ENCODE measurements around the gene PREB. TPM values are rescaled to one million over a fixed set of nuclear protein-coding genes. Genes with fewer than 3 reads are reported as not detected.

Gene PREB
- total RNA-seq, 2 donors from 2014 or later: 25.6 to 27.1 TPM

DNA sequence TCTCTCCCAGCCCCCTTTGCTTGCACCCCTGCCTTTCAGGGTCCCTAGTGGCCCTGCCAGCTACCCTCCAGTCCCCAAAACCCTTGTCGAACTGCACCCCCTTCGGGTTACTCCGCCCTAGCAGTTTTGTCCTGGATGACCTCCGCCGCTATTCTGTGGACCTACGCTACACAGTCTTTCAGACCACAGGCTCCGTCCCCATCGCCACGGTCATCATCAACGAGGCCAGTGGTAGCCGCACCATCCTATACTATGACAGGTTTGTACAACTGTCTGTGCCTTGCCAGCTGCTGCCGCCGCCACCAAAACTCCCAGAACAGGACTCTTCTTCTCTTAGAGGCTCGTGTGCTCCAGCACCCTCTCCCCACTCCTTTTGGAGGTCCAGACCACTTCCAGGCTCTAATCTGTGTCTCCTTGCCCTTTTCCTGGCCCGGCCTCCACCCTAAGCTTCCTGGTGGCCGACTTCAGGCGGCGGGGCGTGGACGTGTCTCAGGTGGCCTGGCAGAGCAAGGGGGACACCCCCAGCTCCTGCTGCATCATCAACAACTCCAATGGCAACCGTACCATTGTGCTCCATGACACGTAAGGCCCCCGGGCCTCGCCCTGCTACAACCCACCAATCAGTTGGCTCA lies 40.0 kb downstream of the PREB start:
- Mint-ChIP-seq H3K4me3 (no peak overlapping the region), H3K4me1 (peaks cover 2% of the 10 kb centered on the region), H3K27ac (peak overlapping the region; percentile 29)

DNA sequence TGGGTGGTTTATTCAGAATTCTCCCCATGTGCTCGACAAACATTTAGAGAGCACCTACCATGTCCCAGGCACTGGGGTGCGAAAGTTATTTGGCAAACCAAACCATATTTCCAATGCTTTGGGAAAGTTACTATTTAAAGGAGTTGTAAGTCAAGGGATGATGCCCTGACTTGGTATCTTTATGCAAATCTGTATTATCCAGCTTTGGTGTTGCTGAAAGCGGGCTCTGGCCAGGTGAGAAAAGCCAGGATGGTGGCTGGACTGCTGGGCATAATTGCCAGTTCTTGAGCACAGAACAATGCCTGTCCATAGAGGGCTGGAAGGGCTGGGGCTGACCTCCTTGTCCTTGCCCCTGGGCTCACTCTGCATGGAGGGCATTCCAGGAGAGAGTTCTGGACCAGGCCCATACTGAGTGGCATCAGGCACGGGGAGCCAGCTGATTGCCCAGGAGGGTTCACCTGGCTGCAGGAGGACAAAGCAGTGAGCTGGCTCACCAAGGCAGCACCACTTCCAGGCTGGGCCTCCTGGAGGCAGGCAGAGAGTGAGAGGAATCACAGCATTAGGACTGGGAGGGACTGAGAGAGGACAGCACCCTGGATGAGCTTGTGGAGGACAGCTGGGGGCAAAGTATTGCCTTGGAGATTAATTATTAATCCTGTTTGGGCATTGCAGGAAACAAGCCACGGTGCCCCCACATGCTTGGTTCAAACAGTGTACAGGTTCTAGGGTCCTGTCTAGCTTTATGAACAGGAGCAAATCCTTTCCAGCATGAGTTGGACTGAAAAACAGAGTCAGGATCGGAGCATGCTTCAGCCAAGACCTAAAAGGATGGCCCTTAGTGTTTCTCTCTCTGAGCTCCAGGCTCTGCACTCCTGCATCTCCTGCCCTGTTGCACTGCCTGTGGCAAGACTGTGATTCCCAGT lies 40.7 kb downstream of the PREB start:
- Mint-ChIP-seq H3K27me3 (no peaks in the 10 kb centered on the region), H3K4me3 (no peak overlapping the region), H3K36me3 (ENCODE audit: low read depth) (no peaks in the 10 kb centered on the region), H3K4me1 (peaks cover under 1% of the 10 kb centered on the region), H3K27ac (peak overlapping the region; percentile 11)
- no peak for ATAC-seq
- no peak for DNase-seq
- H3K9me3 ChIP-seq (ENCODE audit: control insufficient read depth, low read length, poor library complexity, severe bottlenecking): no peaks in the 10 kb centered on the region

More for the DNA sequence above, 40.0 kb downstream of the PREB start:
- DNase-seq (no peak), ATAC-seq (no peak)
- Mint-ChIP-seq H3K27me3 (no peaks in the 10 kb centered on the region), H3K36me3 (ENCODE audit: low read depth) (no peaks in the 10 kb centered on the region)
- H3K9me3 ChIP-seq (ENCODE audit: control insufficient read depth, low read length, poor library complexity, severe bottlenecking): no peaks in the 10 kb centered on the region

DNA sequence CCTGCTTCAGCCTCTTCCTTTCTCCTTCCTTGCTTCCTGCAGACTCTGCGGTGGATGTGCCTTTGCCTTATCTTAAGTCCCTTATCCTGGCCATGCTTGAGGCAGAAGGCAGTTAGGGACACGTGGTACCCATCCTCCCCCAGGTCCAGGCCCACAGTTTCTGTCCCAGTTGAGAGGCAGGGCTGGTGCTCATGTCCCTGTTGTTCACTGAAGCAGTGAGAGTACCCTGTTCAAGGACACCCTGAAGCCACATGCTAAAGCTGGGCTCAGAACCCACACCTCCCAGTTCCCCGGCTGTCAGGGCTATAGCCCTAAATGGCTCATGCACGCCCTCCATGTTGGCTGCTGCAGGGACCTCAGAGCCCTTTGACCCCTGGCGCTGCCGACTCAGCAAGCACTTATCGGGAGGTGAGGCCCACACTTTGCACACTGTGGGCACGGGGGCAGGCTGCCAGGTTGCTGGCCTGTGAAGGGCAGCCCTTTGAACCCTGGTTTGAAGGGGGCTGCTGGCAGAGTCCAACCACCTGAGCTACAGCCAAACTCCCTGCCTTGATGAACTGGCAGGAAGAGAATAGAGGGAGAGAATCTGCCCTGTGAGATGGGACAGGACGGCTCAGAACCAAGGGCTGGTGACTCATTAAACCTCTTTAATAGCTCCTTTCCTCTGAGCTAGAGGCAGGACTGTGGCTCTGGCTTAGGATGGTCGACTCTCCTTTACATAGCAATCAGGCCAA lies 41.6 kb downstream of the PREB start:
- no peaks in the 10 kb centered on the region for H3K9me3 ChIP-seq (ENCODE audit: control insufficient read depth, low read length, poor library complexity, severe bottlenecking)
- no peak overlapping the region for H3K4me3 Mint-ChIP-seq
- H3K36me3 Mint-ChIP-seq (ENCODE audit: low read depth): no peaks in the 10 kb centered on the region
- peak overlapping the region; percentile 32 for H3K27ac Mint-ChIP-seq
- H3K4me1 Mint-ChIP-seq: no peaks in the 10 kb centered on the region
- ATAC-seq: no peak
- no peak for DNase-seq
- H3K27me3 Mint-ChIP-seq: no peaks in the 10 kb centered on the region

DNA sequence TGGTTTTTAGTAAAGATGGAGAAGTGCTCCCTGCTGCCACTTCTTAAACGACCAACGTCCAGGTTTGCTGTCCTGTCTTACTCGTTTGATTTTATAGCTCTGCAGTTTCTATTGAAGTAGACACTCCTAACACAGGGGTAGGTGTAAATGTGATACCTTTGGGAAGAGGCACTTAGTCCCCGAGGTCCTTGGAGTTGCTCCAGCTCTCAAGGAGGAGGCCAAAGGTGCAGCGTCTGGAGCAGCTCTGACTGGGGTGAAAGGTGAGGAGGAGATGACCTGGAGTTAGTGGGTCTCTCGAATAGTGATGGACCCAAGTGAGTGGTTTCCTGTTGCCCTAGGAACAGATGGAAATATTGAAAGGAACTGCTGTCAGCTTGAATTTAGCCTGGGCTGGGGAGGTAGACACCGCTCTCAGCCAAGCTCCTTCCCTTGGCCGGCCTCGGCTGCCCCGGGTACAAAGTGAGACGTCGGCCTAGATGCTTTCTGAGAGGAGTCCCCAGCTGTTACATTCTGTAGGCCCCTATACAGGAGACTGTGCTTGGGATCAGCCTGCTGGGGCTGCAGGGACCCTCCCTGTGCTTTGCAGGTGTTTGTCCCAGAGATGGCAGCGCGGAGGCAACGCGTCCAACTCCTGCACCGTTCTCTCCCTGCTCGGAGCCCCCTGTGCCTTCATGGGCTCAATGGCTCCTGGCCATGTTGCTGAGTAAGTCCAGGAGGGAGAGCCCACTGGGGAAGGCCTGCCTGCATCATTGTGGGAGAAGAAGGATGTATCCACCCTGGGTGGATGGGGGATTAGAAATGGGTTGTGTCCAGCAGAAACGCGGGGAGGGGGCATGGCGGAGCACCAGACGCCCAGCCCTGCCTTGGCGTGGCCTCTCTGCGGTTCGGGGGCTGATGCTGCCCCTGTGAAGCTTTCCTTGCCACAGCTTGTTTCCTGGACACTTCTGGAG lies 42.4 kb downstream of the PREB start:
- Mint-ChIP-seq H3K27ac (no peak overlapping the region), H3K4me3 (no peak overlapping the region), H3K27me3 (no peaks in the 10 kb centered on the region), H3K4me1 (no peaks in the 10 kb centered on the region), H3K36me3 (ENCODE audit: low read depth) (no peaks in the 10 kb centered on the region)
- no peak for DNase-seq
- H3K9me3 ChIP-seq (ENCODE audit: control insufficient read depth, low read length, poor library complexity, severe bottlenecking): no peaks in the 10 kb centered on the region
- ATAC-seq: no peak

DNA sequence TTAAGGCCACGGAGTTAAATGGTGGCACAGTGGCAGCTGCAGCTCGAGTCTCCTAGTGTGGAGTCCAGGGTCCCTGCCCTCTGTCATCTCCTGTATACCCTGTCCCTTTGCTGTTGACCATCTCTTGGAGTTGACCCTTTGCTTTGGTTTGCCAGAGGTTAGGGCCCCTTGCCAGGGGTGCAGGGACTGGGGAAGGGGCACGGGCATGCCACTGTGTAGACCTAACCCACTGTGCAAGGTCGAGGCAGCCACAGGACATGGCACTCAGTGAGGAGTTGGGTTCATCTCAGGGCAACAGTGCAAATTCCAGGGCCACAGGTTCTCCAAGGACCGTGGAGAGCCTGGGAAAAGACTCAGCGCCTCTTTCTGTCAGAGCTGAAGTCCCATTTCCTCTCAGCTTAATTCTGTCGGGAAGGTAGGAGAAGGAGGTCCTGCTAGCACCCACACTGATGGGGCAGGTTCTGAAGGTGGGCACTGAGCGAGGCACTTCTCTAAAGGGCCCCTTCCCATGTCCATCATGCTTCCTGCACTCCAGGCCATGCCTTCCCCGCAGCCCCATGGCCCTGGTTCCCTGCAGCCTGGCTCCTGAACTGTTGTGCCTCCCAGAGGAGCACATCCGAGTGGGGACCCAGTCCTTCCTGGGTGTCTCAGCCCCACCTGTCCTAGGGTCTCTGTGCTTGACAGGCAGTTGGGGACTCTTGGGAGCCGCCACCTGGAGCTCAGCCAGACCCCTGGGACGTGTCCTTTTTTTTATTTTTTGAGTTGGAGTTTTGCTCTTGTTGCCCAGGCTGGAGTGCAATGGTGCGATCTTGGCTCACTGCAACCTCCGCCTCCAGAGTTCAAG lies 45.1 kb downstream of the PREB start:
- Mint-ChIP-seq H3K4me3 (no peak overlapping the region), H3K4me1 (peaks cover 7% of the 10 kb centered on the region), H3K36me3 (ENCODE audit: low read depth) (no peaks in the 10 kb centered on the region), H3K27me3 (no peaks in the 10 kb centered on the region), H3K27ac (no peak overlapping the region)
- ATAC-seq: no peak
- no peaks in the 10 kb centered on the region for H3K9me3 ChIP-seq (ENCODE audit: control insufficient read depth, low read length, poor library complexity, severe bottlenecking)
- no peak for DNase-seq

DNA sequence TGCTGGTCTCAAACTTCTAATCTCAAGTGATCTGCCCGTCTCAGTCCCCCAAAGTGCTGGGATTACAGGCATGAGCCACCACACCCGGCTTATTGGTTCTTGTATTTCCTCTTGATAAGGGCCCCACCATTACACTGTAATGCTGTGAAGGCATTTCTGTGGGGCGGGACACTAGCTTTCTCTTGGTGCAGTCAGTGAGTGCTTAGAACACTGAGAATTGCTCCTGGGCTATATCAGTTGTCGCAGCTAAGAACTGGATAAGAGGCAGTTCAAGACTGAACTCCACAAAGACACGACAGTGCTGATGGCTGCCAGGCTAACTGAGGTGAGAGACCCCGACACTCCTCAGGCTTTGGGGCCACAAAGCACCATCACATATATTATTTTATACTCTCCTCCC lies 45.8 kb downstream of the PREB start:
- no peaks in the 10 kb centered on the region for H3K36me3 Mint-ChIP-seq (ENCODE audit: low read depth)
- H3K27ac Mint-ChIP-seq: no peak overlapping the region
- DNase-seq: no peak
- H3K4me1 Mint-ChIP-seq: peaks cover 11% of the 10 kb centered on the region
- no peaks in the 10 kb centered on the region for H3K9me3 ChIP-seq (ENCODE audit: control insufficient read depth, low read length, poor library complexity, severe bottlenecking)
- no peak for ATAC-seq
- no peak overlapping the region for H3K4me3 Mint-ChIP-seq
- no peaks in the 10 kb centered on the region for H3K27me3 Mint-ChIP-seq

DNA sequence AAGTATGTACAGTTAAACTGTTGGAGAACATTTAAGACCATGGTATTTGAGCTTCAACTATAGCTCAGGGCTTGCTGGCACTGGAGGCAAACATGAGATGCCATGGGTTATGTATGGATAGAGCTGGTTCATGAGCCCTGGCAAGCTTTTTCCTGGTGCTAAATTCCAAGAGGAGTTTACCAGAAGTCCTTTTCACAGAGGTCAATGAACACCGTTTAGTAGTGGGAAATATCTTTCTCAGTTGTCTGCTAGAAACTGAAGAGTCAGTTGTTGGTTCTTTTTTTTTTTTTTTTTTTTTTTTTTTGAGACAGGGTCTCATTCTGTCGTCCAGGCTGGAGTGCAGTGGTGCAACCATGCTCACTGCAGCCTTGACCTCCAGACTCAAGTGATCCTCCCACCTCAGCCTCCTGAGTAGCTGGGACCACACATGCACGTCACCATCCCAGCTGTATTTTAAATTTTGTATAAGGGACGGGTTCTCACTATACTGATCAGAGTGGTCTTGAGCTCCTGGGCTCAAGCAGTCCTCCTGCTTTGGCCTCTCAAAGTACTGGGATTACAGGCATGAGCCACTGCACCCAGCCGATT lies 46.5 kb downstream of the PREB start:
- peak overlapping the region; percentile 92 for H3K4me3 Mint-ChIP-seq
- DNase-seq (no peak), ATAC-seq (no peak)
- no peaks in the 10 kb centered on the region for H3K27me3 Mint-ChIP-seq
- no peaks in the 10 kb centered on the region for H3K9me3 ChIP-seq (ENCODE audit: control insufficient read depth, low read length, poor library complexity, severe bottlenecking)
- peaks cover 13% of the 10 kb centered on the region for H3K4me1 Mint-ChIP-seq
- H3K36me3 Mint-ChIP-seq (ENCODE audit: low read depth): no peaks in the 10 kb centered on the region
- H3K27ac Mint-ChIP-seq: no peak overlapping the region

DNA sequence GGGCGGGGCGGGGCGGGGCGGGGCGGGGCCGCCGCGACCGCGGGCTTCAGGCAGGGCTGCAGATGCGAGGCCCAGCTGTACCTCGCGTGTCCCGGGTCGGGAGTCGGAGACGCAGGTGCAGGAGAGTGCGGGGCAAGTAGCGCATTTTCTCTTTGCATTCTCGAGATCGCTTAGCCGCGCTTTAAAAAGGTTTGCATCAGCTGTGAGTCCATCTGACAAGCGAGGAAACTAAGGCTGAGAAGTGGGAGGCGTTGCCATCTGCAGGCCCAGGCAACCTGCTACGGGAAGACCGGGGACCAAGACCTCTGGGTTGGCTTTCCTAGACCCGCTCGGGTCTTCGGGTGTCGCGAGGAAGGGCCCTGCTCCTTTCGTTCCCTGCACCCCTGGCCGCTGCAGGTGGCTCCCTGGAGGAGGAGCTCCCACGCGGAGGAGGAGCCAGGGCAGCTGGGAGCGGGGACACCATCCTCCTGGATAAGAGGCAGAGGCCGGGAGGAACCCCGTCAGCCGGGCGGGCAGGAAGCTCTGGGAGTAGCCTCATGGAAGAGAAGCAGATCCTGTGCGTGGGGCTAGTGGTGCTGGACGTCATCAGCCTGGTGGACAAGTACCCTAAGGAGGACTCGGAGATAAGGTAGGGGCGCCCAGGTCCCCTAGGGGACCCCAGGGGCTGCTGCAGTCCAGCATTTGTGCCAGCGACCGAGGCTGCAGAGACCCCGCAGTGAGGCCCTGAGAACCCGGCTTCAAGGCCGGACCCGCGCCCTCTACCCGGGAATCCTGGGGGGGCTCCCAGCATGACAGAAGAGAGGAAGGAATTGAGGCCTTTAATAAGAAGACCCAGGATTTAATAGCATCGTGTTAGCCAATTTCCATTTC lies 47.5 kb downstream of the PREB start, which contains the start of gene KHK:
Gene KHK (plus strand): TSS at position 49 of the 870 bp plus-strand sequence. CDS start 488 bp downstream, at position 537.
- H3K9me3 ChIP-seq (ENCODE audit: control insufficient read depth, low read length, poor library complexity, severe bottlenecking): no peaks in the 10 kb centered on the region
- ATAC-seq (no peak), DNase-seq (no peak)
- peak within 1 kb of the TSS; percentile 83 for H3K27ac Mint-ChIP-seq
- H3K4me1 Mint-ChIP-seq: peaks cover 14% of the 10 kb centered on the region
- no peaks in the 10 kb centered on the region for H3K36me3 Mint-ChIP-seq (ENCODE audit: low read depth)
- H3K4me3 Mint-ChIP-seq: peak within 1 kb of the TSS; percentile 92
- H3K27me3 Mint-ChIP-seq: no peaks in the 10 kb centered on the region

DNA sequence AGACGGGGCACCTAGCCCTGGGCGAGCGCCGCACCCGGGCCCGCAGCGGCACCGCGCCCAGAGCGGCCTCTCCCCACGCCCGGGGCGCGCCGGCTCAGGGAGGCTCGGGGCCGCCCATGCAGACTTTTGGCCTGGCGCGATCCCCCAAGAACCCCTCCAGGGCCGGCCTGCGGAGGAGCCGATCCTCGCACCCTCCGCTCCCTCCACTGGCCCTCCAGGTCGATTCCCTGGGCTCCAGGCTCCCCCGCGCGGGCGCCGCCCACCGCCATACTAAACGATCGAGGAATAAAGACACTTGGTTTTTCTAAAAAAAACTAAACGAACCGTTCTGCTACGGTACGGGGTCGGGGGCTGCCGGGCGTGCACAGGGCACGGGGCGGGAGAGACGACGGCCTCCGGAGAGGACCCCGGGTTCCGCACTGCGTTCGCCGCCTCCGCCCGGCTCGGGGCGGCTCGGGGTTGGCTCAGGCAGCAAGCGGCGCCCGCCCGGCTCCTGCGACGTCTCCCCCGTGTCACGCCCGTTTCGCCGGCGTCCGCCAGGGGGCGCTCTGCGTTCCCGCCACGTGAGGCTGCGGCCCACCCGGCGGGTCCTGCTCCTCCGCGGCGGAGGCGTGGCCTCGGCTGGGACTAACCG lies 48.2 kb downstream of the PREB start:
- Mint-ChIP-seq H3K4me3 (peak overlapping the region; percentile 92), H3K27ac (peak overlapping the region; percentile 83), H3K27me3 (no peaks in the 10 kb centered on the region), H3K4me1 (peaks cover 21% of the 10 kb centered on the region), H3K36me3 (ENCODE audit: low read depth) (no peaks in the 10 kb centered on the region)
- H3K9me3 ChIP-seq (ENCODE audit: control insufficient read depth, low read length, poor library complexity, severe bottlenecking): no peaks in the 10 kb centered on the region
- ATAC-seq (peak; percentile 94), DNase-seq (peak; percentile 98 to 100 (median 99))

DNA sequence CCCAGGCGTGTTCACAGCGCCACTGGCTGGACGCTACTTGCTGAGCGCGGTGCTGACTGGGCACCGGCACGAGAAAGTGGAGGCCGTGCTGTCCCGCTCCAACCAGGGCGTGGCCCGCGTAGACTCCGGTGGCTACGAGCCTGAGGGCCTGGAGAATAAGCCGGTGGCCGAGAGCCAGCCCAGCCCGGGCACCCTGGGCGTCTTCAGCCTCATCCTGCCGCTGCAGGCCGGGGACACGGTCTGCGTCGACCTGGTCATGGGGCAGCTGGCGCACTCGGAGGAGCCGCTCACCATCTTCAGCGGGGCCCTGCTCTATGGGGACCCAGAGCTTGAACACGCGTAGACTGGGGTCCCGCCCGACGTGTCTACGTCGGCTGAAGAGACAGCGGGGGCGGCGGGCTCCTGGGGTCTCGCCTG lies 48.8 kb downstream of the PREB start:
- ATAC-seq: no peak
- H3K4me1 Mint-ChIP-seq: peaks cover 27% of the 10 kb centered on the region
- H3K36me3 Mint-ChIP-seq (ENCODE audit: low read depth): no peaks in the 10 kb centered on the region

More for the DNA sequence above, 48.8 kb downstream of the PREB start:
- no peaks in the 10 kb centered on the region for H3K9me3 ChIP-seq (ENCODE audit: control insufficient read depth, low read length, poor library complexity, severe bottlenecking)
- Mint-ChIP-seq H3K27ac (peak overlapping the region; percentile 83), H3K27me3 (no peaks in the 10 kb centered on the region), H3K4me3 (peak overlapping the region; percentile 92)
- DNase-seq: no peak

All from T-helper 17 cell (primary cell).